ENCODE results near the gene MRPL14. TPM values are rescaled to one million over a fixed set of nuclear protein-coding genes. Genes with fewer than 3 reads are reported as not detected.

MRPL14 gene
- total and polyA plus RNA-seq, 10 of the 15 experiments (the other 5 are each of a cell fraction or from before 2014, with no cell fraction given) = 80.5 to 294 (median 122) TPM

DNA sequence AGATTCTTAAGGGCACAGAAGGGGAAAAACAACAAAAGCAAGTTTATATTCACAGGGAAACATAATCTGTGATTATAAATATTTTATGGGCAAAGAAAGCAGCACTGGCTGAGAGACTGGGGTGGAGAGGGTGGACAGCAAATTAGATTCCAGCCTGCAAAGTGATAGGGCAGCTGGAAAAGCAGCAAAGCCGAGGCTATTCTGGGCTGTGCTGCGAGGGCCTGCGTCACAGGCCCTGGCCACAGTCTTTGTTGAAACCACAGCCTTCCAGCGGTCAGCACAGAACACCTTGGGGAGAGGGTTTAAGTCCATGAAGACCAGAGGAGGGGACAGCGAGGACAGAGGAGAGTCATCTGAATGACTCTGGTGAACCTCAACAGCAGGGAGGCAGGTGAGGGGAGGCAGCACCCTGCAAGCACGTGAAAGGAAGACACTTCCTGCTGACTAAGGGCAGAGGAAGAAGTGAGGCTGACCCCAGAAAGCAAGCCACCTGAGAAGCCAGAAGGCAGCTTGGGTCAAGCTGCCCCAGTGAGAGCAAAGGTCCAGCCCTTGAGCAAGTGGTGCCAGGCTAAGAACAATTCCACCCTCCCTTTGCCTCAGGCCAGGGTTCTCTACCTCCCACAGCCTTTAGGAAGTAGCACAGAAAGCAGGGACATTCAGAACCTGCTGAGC, 17.1 kb downstream of the MRPL14 start:
- ChIA-PET CTCF (interaction anchor here (0.6 to 2.4 kb wide), 5 partner anchors 12 to 203 kb away, joined by 3 to 19 read pairs (median 4); partner anchors contain the start of gene AARS2), RAD21 (ENCODE audit: unreplicated experiment) (no interaction called here), SMC1A (ENCODE audit: uncharacterized antibody, unreplicated experiment) (interaction anchor here (1.9 kb wide), 1 partner anchor 12 kb away, joined by 5 read pairs; no protein-coding TSS in a partner anchor), POLR2A (no interaction called here)
- no peaks in the 10 kb centered on the region for H3K4me1 ChIP-seq (ENCODE audit: control insufficient read depth, insufficient read depth, low read length)
- intact Hi-C loops (cut with micrococcal nuclease; ENCODE audit: unreplicated experiment) = no loop called here
- H3K4me3 ChIP-seq = no peak overlapping the region
- H3K79me2 ChIP-seq (ENCODE audit: control insufficient read depth, insufficient read depth, low read length) = no peaks in the 10 kb centered on the region
- WGBS (ENCODE audit: insufficient coverage, insufficient replicate concordance, low lambda C conversion rate, missing lambda C conversion rate) = 77% methylated on average over 6 of the region's 6 CpGs
- BruUV-seq (replicated peaks) = no TSS peak
- H3K9ac ChIP-seq (ENCODE audit: control insufficient read depth, insufficient read depth, low read length) = no peak overlapping the region
- H4K20me1 ChIP-seq (ENCODE audit: control insufficient read depth, insufficient read depth) = no peaks in the 10 kb centered on the region
- H3K9me3 ChIP-seq (replicated peaks; ENCODE audit: control insufficient read depth, insufficient read depth, low read length) = no peaks in the 10 kb centered on the region
- DNase-seq (ENCODE audit: low read depth, low spot score) (no peak), ATAC-seq (no peak), FAIRE-seq (no peak)
- no peak overlapping the region for H3K4me2 ChIP-seq (ENCODE audit: control insufficient read depth, insufficient read depth)
- no peak overlapping the region for H3K27ac ChIP-seq (ENCODE audit: control insufficient read depth, insufficient read depth)
- in situ Hi-C loops (cut with MboI) = no loop called here
- no peak overlapping the region for H2AFZ ChIP-seq (ENCODE audit: control insufficient read depth, low read depth, low read length)
- H3K27me3 ChIP-seq (replicated peaks in 1 of 2; ENCODE audit: control insufficient read depth in 2 of 2, insufficient read depth in 2 of 2, low read length in 1 of 2) = no peaks in the 10 kb centered on the region
- H3K36me3 ChIP-seq (ENCODE audit: control insufficient read depth in 2 of 2, insufficient read depth in 2 of 2, low read length in 1 of 2) = peaks cover 23 to 32% of the 10 kb centered on the region in 2 experiments
- TF ChIP-seq, protein P1, sequence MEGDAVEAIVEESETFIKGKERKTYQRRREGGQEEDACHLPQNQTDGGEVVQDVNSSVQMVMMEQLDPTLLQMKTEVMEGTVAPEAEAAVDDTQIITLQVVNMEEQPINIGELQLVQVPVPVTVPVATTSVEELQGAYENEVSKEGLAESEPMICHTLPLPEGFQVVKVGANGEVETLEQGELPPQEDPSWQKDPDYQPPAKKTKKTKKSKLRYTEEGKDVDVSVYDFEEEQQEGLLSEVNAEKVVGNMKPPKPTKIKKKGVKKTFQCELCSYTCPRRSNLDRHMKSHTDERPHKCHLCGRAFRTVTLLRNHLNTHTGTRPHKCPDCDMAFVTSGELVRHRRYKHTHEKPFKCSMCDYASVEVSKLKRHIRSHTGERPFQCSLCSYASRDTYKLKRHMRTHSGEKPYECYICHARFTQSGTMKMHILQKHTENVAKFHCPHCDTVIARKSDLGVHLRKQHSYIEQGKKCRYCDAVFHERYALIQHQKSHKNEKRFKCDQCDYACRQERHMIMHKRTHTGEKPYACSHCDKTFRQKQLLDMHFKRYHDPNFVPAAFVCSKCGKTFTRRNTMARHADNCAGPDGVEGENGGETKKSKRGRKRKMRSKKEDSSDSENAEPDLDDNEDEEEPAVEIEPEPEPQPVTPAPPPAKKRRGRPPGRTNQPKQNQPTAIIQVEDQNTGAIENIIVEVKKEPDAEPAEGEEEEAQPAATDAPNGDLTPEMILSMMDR (IDR thresholded peaks at IDR 0.05 in 2 of 3, conservative IDR thresholded peaks at IDR 0.05 in 1 of 3; ENCODE audit: control insufficient read depth in 2 of 3, extremely low read depth in 1 of 3, insufficient read depth in 1 of 3, low read depth in 3 of 3, low read length in 3 of 3) = no peak
- TF ChIP-seq KDM1A (IDR thresholded peaks at IDR 0.05; ENCODE audit: borderline replicate concordance) = no peak
- TF ChIP-seq, protein P2, sequence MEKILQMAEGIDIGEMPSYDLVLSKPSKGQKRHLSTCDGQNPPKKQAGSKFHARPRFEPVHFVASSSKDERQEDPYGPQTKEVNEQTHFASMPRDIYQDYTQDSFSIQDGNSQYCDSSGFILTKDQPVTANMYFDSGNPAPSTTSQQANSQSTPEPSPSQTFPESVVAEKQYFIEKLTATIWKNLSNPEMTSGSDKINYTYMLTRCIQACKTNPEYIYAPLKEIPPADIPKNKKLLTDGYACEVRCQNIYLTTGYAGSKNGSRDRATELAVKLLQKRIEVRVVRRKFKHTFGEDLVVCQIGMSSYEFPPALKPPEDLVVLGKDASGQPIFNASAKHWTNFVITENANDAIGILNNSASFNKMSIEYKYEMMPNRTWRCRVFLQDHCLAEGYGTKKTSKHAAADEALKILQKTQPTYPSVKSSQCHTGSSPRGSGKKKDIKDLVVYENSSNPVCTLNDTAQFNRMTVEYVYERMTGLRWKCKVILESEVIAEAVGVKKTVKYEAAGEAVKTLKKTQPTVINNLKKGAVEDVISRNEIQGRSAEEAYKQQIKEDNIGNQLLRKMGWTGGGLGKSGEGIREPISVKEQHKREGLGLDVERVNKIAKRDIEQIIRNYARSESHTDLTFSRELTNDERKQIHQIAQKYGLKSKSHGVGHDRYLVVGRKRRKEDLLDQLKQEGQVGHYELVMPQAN (conservative IDR thresholded peaks at IDR 0.05) = no peak
- TF ChIP-seq, protein P3, sequence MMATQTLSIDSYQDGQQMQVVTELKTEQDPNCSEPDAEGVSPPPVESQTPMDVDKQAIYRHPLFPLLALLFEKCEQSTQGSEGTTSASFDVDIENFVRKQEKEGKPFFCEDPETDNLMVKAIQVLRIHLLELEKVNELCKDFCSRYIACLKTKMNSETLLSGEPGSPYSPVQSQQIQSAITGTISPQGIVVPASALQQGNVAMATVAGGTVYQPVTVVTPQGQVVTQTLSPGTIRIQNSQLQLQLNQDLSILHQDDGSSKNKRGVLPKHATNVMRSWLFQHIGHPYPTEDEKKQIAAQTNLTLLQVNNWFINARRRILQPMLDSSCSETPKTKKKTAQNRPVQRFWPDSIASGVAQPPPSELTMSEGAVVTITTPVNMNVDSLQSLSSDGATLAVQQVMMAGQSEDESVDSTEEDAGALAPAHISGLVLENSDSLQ (IDR thresholded peaks at IDR 0.05) = no peak
- no peak for TF ChIP-seq CBFB (IDR thresholded peaks at IDR 0.05; ENCODE audit: low read depth)
- TF ChIP-seq RBBP5 (conservative IDR thresholded peaks at IDR 0.05) = no peak
- no peak for TF ChIP-seq POU2F2 (IDR thresholded peaks at IDR 0.05; ENCODE audit: borderline replicate concordance, low read depth, low read length)
- no peak for TF ChIP-seq SP1 (IDR thresholded peaks at IDR 0.05; ENCODE audit: low read depth, low read length)
- no peak for TF ChIP-seq ZZZ3 (IDR thresholded peaks at IDR 0.05; ENCODE audit: control insufficient read depth, insufficient read length, low read depth)
- TF ChIP-seq, protein P4, sequence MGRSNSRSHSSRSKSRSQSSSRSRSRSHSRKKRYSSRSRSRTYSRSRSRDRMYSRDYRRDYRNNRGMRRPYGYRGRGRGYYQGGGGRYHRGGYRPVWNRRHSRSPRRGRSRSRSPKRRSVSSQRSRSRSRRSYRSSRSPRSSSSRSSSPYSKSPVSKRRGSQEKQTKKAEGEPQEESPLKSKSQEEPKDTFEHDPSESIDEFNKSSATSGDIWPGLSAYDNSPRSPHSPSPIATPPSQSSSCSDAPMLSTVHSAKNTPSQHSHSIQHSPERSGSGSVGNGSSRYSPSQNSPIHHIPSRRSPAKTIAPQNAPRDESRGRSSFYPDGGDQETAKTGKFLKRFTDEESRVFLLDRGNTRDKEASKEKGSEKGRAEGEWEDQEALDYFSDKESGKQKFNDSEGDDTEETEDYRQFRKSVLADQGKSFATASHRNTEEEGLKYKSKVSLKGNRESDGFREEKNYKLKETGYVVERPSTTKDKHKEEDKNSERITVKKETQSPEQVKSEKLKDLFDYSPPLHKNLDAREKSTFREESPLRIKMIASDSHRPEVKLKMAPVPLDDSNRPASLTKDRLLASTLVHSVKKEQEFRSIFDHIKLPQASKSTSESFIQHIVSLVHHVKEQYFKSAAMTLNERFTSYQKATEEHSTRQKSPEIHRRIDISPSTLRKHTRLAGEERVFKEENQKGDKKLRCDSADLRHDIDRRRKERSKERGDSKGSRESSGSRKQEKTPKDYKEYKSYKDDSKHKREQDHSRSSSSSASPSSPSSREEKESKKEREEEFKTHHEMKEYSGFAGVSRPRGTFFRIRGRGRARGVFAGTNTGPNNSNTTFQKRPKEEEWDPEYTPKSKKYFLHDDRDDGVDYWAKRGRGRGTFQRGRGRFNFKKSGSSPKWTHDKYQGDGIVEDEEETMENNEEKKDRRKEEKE (IDR thresholded peaks at IDR 0.05) = no peak
- TF ChIP-seq SMARCA5 (IDR thresholded peaks at IDR 0.05) = no peak
- TF ChIP-seq, protein P5, sequence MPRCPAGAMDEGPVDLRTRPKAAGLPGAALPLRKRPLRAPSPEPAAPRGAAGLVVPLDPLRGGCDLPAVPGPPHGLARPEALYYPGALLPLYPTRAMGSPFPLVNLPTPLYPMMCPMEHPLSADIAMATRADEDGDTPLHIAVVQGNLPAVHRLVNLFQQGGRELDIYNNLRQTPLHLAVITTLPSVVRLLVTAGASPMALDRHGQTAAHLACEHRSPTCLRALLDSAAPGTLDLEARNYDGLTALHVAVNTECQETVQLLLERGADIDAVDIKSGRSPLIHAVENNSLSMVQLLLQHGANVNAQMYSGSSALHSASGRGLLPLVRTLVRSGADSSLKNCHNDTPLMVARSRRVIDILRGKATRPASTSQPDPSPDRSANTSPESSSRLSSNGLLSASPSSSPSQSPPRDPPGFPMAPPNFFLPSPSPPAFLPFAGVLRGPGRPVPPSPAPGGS (IDR thresholded peaks at IDR 0.05; ENCODE audit: borderline replicate concordance, insufficient read depth, low read depth, low read length, poor library complexity, severe bottlenecking) = no peak

Measured in GM12878 (cell line).